GM23338 (cell line): ENCODE measurements around the gene REXO5. TPM values are rescaled to one million over a fixed set of nuclear protein-coding genes. Genes with fewer than 3 reads are reported as not detected.

Experiments used
- ATAC-seq: fragments of 200-7000 bp; cut with Tn5 transposase; 3 replicates; pipeline ENCODE4 v1.9.1; 2020
- DNase-seq: peaks from one replicate; pipeline ENCODE4 v3.0.0-alpha.2; 2015; ENCODE audit warnings: low spot score
- H2AFZ ChIP-seq: fragments of 200-600 bp; sonication (generic); 2 replicates; pipeline ENCODE4 v1.8.0; 2016; ENCODE audit warnings: antibody characterized with exemption, mild to moderate bottlenecking, moderate library complexity
- H3F3A ChIP-seq: fragments of 200-600 bp; sonication (generic); replicated peaks from 2 replicates; pipeline ENCODE4 v1.8.0; 2017; ENCODE audit warnings: antibody characterized with exemption, mixed run types, low read depth
- H3K27ac ChIP-seq: fragments of 200-600 bp; sonication (generic); 2 replicates; pipeline ENCODE4 v1.6.1; 2016; ENCODE audit warnings: low read depth
- H3K27me3 ChIP-seq: fragments of 200-600 bp; sonication (generic); 2 replicates; pipeline ENCODE4 v1.8.0; 2016; ENCODE audit warnings: mild to moderate bottlenecking, mixed run types, moderate library complexity; ENCODE audit not compliant: insufficient read depth
- H3K36me3 ChIP-seq: fragments of 200-600 bp; sonication (generic); 2 replicates; pipeline ENCODE4 v1.8.0; 2016; ENCODE audit warnings: mild to moderate bottlenecking; ENCODE audit not compliant: insufficient read depth
- H3K4me1 ChIP-seq: fragments of 200-600 bp; sonication (generic); 2 replicates; pipeline ENCODE4 v1.8.0; 2016; ENCODE audit warnings: mild to moderate bottlenecking, moderate library complexity; ENCODE audit not compliant: insufficient read depth
- H3K4me2 ChIP-seq: fragments of 200-600 bp; sonication (generic); 2 replicates; pipeline ENCODE4 v1.7.1; 2017; ENCODE audit warnings: mixed run types
- H3K4me3 ChIP-seq: fragments of 200-600 bp; sonication (generic); 2 replicates; pipeline ENCODE4 v1.6.1; 2016; ENCODE audit warnings: mixed run types
- H3K79me2 ChIP-seq: fragments of 200-600 bp; sonication (generic); replicated peaks from 2 replicates; pipeline ENCODE4 v1.8.0; 2017; ENCODE audit warnings: mild to moderate bottlenecking; ENCODE audit not compliant: insufficient read depth
- H3K9me2 ChIP-seq: fragments of 200-600 bp; sonication (generic); 2 replicates; pipeline ENCODE4 v1.8.0; 2017; ENCODE audit not compliant: insufficient read depth
- H4K20me1 ChIP-seq: fragments of 200-600 bp; sonication (generic); replicated peaks from 2 replicates; pipeline ENCODE4 v1.8.0; 2017; ENCODE audit warnings: mild to moderate bottlenecking; ENCODE audit not compliant: insufficient read depth
- H3K27ac Mint-ChIP-seq: 2 replicates; pipeline ENCODE4 v1.8.0; 2020; ENCODE audit warnings: inconsistent platforms, mild to moderate bottlenecking, moderate library complexity, mixed read lengths
- H3K27me3 Mint-ChIP-seq: 3 replicates; pipeline ENCODE4 v1.8.0; 2022; ENCODE audit warnings: low read depth, mild to moderate bottlenecking, moderate library complexity, mixed read lengths, inconsistent platforms; ENCODE audit not compliant: insufficient read depth, poor library complexity
- H3K36me3 Mint-ChIP-seq: 3 replicates; pipeline ENCODE4 v1.8.0; 2021; ENCODE audit warnings: low read depth, mild to moderate bottlenecking, inconsistent platforms, moderate library complexity, mixed read lengths
- H3K4me1 Mint-ChIP-seq: 3 replicates; pipeline ENCODE4 v1.8.0; 2020; ENCODE audit warnings: mild to moderate bottlenecking, inconsistent platforms, mixed read lengths
- H3K4me3 Mint-ChIP-seq: 3 replicates; pipeline ENCODE4 v1.8.0; 2021; ENCODE audit warnings: moderate library complexity, mild to moderate bottlenecking, inconsistent platforms, mixed read lengths
- H3K9me3 Mint-ChIP-seq: 3 replicates; pipeline ENCODE4 v1.8.0; 2020; ENCODE audit warnings: moderate library complexity, mild to moderate bottlenecking, inconsistent platforms, mixed read lengths
- CREB1 ChIP-seq: fragments of 250-450 bp; sonication (Bioruptor Pico); IDR thresholded peaks from 2 replicates; pipeline ENCODE4 v1.5.0; 2020; ENCODE audit warnings: low read depth, mild to moderate bottlenecking, moderate library complexity
- CTCF ChIP-seq, 2 experiments: fragments of 200-600 bp in 1 of 2; sonication (generic) in 1 of 2; conservative IDR thresholded peaks; 2 replicates each; pipeline versions ENCODE4 v1.5.1 to v1.6.1; 2016 to 2017; ENCODE audit warnings: antibody characterized with exemption in 2 of 2, low read depth in 2 of 2, mild to moderate bottlenecking in 2 of 2, moderate library complexity in 1 of 2
- ETS1 ChIP-seq: IDR thresholded peaks from 2 replicates; pipeline ENCODE4 v1.6.1; 2016; ENCODE audit warnings: antibody characterized with exemption
- EZH2phosphoT487 ChIP-seq: fragments of 200-600 bp; sonication (generic); IDR thresholded peaks from one replicate; pipeline ENCODE4 v1.8.1; 2018; ENCODE audit warnings: antibody characterized with exemption; ENCODE audit not compliant: unreplicated experiment
- JUNB ChIP-seq: IDR thresholded peaks from one replicate; pipeline ENCODE4 v1.6.1; 2016; ENCODE audit warnings: antibody characterized with exemption; ENCODE audit not compliant: unreplicated experiment
- REST ChIP-seq: IDR thresholded peaks from one replicate; pipeline ENCODE4 v1.6.1; 2018; ENCODE audit warnings: antibody characterized with exemption; ENCODE audit not compliant: unreplicated experiment
- STAT1 ChIP-seq: IDR thresholded peaks from one replicate; pipeline ENCODE4 v1.6.1; 2016; ENCODE audit warnings: antibody characterized with exemption; ENCODE audit not compliant: unreplicated experiment
- ZNF114 ChIP-seq: fragments of 250-450 bp; sonication (Bioruptor Pico); IDR thresholded peaks from 2 replicates; pipeline ENCODE4 v1.5.0; 2020; ENCODE audit warnings: mild to moderate bottlenecking, moderate library complexity
- ZNF331 ChIP-seq: fragments of 250-450 bp; sonication (Bioruptor Pico); IDR thresholded peaks from 2 replicates; pipeline ENCODE4 v1.5.0; 2020; ENCODE audit warnings: low read depth, mild to moderate bottlenecking, moderate library complexity
- polyA plus RNA-seq: library from polyadenylated mRNA; unstranded; fragments of >200 nt; fragmentation: Nextera tagmentation; extraction: Ambion mirVana; gene quantifications from 2 replicates; pipeline ENCODE4 v1.2.1, GENCODE V29; 2016
- total RNA-seq: library from RNA; depleted of rRNA; stranded (reverse); fragments of >200 nt; shearing (Covaris generic); gene quantifications from 2 replicates; pipeline ENCODE4 v1.2.3, GENCODE V29; 2014

REXO5 gene
- total and polyA plus RNA-seq, 2 experiments from 2014 or later, result 6.5 to 6.9 TPM

- TF ChIP-seq CTCF (conservative IDR thresholded peaks at IDR 0.05; ENCODE audit: low read depth in 2 of 2), result no peak
- no peak for TF ChIP-seq JUNB
- no peak for TF ChIP-seq ETS1
- TF ChIP-seq ZNF114 (CRISPR knock-in tag), result no peak
- TF ChIP-seq EZH2phosphoT487, result no peak
These were observed 67.8 kb downstream of the REXO5 start (continued) for GRCh38 chr16:20874088-20874581.

GRCh38 chr16:20875355-20875650 is 69.0 kb downstream of the REXO5 start:
- DNase-seq (no peak), ATAC-seq (no peak)
- Mint-ChIP-seq H3K27me3 (no peaks in the 10 kb centered on the region), H3K27ac (no peak overlapping the region; the same call in 1 of the 2 replicates), H3K36me3 (no peaks in the 10 kb centered on the region), H3K9me3 (no peaks in the 10 kb centered on the region), H3K4me1 (peaks cover 47% of the 10 kb centered on the region), H3K4me3 (no peak overlapping the region)
- H3K4me3 ChIP-seq, result no peak overlapping the region
- H3K27ac ChIP-seq, result no peak overlapping the region
- no peak overlapping the region for H3K4me2 ChIP-seq
- no peaks in the 10 kb centered on the region for H3K9me2 ChIP-seq
- H4K20me1 ChIP-seq, result peaks cover 18% of the 10 kb centered on the region
- TF ChIP-seq ZNF331 (CRISPR knock-in tag), result no peak
- no peak for TF ChIP-seq CREB1 (CRISPR knock-in tag)
- no peak for TF ChIP-seq ETS1
- no peak for TF ChIP-seq STAT1
- TF ChIP-seq REST, result no peak
- TF ChIP-seq JUNB, result no peak
- H3K79me2 ChIP-seq, result peaks cover 98% of the 10 kb centered on the region
- H3K4me1 ChIP-seq, result peaks cover 30% of the 10 kb centered on the region
- H3K27me3 ChIP-seq, result no peaks in the 10 kb centered on the region
- H3K36me3 ChIP-seq, result no peaks in the 10 kb centered on the region
- no peak overlapping the region for H2AFZ ChIP-seq
- H3F3A ChIP-seq, result no peaks in the 10 kb centered on the region
